Measurements from ENCODE around the gene PPP1R14D. TPM values are rescaled to one million over a fixed set of nuclear protein-coding genes. Genes with fewer than 3 reads are reported as not detected.
"Not testable (repeated sequence)": the region's sequence is repeated elsewhere in the genome, so short reads cannot be mapped to it uniquely, and the experiment has no call there.

Gene PPP1R14D
- total RNA-seq, 4 donors from 2014 or later = not detected

DNA sequence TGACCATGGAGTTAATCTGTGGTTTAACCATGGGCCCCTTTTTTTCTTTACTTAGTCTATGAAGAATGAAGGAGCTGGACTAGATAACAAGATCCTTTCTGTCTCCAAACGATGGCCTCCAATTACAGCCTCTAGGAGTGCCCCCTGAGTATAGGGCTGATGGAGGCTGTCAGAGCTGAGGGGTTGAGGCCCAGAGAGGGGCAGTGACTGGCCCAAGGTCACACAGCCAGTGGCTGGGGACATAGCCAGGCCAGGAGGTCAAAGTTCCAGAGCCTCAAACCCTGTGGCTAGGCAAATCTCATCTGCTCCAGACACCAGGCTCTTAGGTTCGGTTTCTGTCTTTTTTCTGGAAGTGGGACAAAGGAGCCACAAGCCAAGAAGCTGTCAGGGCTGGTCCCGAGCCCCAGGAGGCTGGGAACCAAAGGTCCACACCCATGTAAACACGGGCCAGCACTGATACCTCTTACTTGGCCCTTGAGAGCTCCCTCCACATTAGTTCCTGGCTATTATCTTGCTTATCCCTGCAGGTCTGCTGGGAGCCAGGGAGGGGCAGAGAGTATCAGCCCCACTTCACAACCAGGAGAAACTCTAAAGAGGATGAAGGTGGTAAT is 35.3 kb upstream of the PPP1R14D start:
- Histone ChIP-seq H3K27ac (no peak overlapping the region), H3K27me3 (peaks cover 61% of the 10 kb centered on the region), H3K36me3 (no peaks in the 10 kb centered on the region), H3K4me1 (no peaks in the 10 kb centered on the region), H3K9me3 (no peaks in the 10 kb centered on the region), H3K4me3 (no peak overlapping the region)
- 20 to 33% methylated on average over 1 to 2 of the region's 4 CpGs for WGBS, 2 donors (ENCODE audit: low coverage in 1 of 2)
- TF ChIP-seq POLR2A (IDR thresholded peaks at IDR 0.05) (no peak), POLR2AphosphoS5 (IDR thresholded peaks at IDR 0.05) (no peak), EP300 (IDR thresholded peaks at IDR 0.05) (no peak), CTCF (IDR thresholded peaks at IDR 0.05) (no peak)
- ATAC-seq = no peak

- H3K27ac ChIP-seq, H3K4me3 ChIP-seq, H3K9me3 ChIP-seq, H3K4me1 ChIP-seq, H3K36me3 ChIP-seq, ATAC-seq: not testable (repeated sequence)
- WGBS, 2 donors (ENCODE audit: low coverage in 1 of 2) = 66 to 89% methylated on average over 1 to 4 of the region's 4 CpGs
- peaks cover 65% of the 10 kb centered on the region for H3K27me3 ChIP-seq
These were observed 32.6 kb upstream of the PPP1R14D start for GRCh38 chr15:40861147-40861546.

GRCh38 chr15:40859206-40859851 is 30.8 kb upstream of the PPP1R14D start:
- TF ChIP-seq CTCF (IDR thresholded peaks at IDR 0.05) (peak in 3 of 4 experiments; percentile 35 to 70 (median 37)), POLR2A (IDR thresholded peaks at IDR 0.05) (no peak), POLR2AphosphoS5 (IDR thresholded peaks at IDR 0.05) (no peak)
- WGBS, 2 donors (ENCODE audit: low coverage in 1 of 2) = 59 to 61% methylated on average over 9 to 14 of the region's 18 CpGs
- no peaks in the 10 kb centered on the region for H3K36me3 ChIP-seq
- peaks cover 0 to 9% (median 0%) of the 10 kb centered on the region in 3 donors for H3K4me1 ChIP-seq
- no peak overlapping the region for H3K4me3 ChIP-seq
- H3K27me3 ChIP-seq = peaks cover 60% of the 10 kb centered on the region
- H3K9me3 ChIP-seq = no peaks in the 10 kb centered on the region
- H3K27ac ChIP-seq = no peak overlapping the region
- ATAC-seq = no peak

- Histone ChIP-seq H3K4me1 (peaks cover 0 to 9% (median 0%) of the 10 kb centered on the region in 3 donors), H3K9me3 (no peaks in the 10 kb centered on the region), H3K36me3 (no peaks in the 10 kb centered on the region), H3K27ac (no peak overlapping the region), H3K27me3 (peaks cover 57% of the 10 kb centered on the region), H3K4me3 (no peak overlapping the region)
- no peak for ATAC-seq
- TF ChIP-seq CTCF (IDR thresholded peaks at IDR 0.05) (no peak), EP300 (IDR thresholded peaks at IDR 0.05) (no peak), POLR2AphosphoS5 (IDR thresholded peaks at IDR 0.05) (no peak), POLR2A (IDR thresholded peaks at IDR 0.05) (no peak)
- WGBS, 2 donors (ENCODE audit: low coverage in 1 of 2) = 60 to 73% methylated on average over 3 to 5 of the region's 10 CpGs
These were observed 30.2 kb upstream of the PPP1R14D start for GRCh38 chr15:40858706-40859105.

DNA sequence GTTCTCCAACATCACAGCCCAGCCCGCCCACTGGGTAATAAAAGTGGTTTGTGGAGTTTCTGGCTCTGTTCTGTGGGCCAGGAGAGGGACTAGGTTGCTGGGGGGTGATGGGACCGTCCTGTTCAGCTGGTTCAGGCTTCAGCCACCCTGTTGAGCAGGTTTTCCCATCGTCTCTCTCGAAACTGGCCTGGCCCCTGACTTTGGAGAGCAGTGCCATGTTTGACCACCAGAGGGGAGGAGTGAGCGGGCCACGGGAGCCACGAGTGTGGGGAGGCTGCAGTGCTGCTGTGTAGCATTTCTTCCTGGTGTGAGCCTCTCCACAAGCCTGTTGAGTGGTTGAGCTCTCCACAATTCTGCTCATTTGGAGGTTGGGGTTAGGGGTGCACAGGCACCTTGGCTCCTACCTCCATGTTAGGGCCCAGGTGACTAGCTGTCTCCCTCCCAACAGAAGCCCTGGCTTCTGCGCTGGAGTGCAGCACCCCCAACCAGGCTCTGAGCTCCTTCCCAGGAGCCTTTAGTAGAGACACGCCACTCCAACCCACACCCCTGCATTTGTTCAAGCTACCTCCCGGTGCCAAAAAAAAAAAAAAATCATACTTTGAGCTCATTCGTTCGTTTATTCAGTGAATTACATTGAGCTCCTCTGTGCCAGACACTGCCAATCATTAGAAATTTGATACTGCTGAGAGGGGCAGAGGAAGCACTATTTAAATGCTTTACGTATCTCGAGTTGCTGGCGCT is 29.3 kb upstream of the PPP1R14D start:
- ATAC-seq = peak; percentile 92
- H3K27me3 ChIP-seq = peaks cover 52% of the 10 kb centered on the region
- no peak overlapping the region for H3K27ac ChIP-seq
- H3K4me3 ChIP-seq = no peak overlapping the region
- H3K36me3 ChIP-seq = no peaks in the 10 kb centered on the region
- TF ChIP-seq POLR2AphosphoS5 (IDR thresholded peaks at IDR 0.05) = no peak
- TF ChIP-seq CTCF (IDR thresholded peaks at IDR 0.05) = peak in 3 of 4 experiments; percentile 90 to 98 (median 92)
- WGBS, 2 donors (ENCODE audit: low coverage in 1 of 2) = 33 to 41% methylated on average over 3 to 7 of the region's 15 CpGs
- peaks cover 0 to 9% (median 0%) of the 10 kb centered on the region in 3 donors for H3K4me1 ChIP-seq
- H3K9me3 ChIP-seq = no peaks in the 10 kb centered on the region

All from gastroesophageal sphincter (tissue), 4 donors.